ENCODE data around the gene USP9Y. TPM values are rescaled to one million over a fixed set of nuclear protein-coding genes. Genes with fewer than 3 reads are reported as not detected.
A peak's percentile ranks its signal among the peaks of the same experiment; 100 is the strongest.

Gene USP9Y, protein sequence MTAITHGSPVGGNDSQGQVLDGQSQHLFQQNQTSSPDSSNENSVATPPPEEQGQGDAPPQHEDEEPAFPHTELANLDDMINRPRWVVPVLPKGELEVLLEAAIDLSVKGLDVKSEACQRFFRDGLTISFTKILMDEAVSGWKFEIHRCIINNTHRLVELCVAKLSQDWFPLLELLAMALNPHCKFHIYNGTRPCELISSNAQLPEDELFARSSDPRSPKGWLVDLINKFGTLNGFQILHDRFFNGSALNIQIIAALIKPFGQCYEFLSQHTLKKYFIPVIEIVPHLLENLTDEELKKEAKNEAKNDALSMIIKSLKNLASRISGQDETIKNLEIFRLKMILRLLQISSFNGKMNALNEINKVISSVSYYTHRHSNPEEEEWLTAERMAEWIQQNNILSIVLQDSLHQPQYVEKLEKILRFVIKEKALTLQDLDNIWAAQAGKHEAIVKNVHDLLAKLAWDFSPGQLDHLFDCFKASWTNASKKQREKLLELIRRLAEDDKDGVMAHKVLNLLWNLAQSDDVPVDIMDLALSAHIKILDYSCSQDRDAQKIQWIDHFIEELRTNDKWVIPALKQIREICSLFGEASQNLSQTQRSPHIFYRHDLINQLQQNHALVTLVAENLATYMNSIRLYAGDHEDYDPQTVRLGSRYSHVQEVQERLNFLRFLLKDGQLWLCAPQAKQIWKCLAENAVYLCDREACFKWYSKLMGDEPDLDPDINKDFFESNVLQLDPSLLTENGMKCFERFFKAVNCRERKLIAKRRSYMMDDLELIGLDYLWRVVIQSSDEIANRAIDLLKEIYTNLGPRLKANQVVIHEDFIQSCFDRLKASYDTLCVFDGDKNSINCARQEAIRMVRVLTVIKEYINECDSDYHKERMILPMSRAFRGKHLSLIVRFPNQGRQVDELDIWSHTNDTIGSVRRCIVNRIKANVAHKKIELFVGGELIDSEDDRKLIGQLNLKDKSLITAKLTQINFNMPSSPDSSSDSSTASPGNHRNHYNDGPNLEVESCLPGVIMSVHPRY (N-terminal part only)
- total RNA-seq (2021) (28.5 to 29.1 TPM (median 29.0 TPM) in 3 replicates), Bru-seq, nascent RNA (percentile 83 among the genes with signal in this experiment)
- long read RNA-seq, experiment 1, partial matches to known transcripts = 34 of 73 reads
- long read RNA-seq, experiment 1, other reads (novel, unspliced or antisense) = 39 of 73 reads
- long read RNA-seq, experiment 2, partial matches to known transcripts = 18 of 33 reads
- long read RNA-seq, experiment 2, other reads (novel, unspliced or antisense) = 13 of 33 reads
- long read RNA-seq, experiment 3, partial matches to known transcripts = 0 of 3 reads
- long read RNA-seq, experiment 3, other reads (novel, unspliced or antisense) = 3 of 3 reads

DNA sequence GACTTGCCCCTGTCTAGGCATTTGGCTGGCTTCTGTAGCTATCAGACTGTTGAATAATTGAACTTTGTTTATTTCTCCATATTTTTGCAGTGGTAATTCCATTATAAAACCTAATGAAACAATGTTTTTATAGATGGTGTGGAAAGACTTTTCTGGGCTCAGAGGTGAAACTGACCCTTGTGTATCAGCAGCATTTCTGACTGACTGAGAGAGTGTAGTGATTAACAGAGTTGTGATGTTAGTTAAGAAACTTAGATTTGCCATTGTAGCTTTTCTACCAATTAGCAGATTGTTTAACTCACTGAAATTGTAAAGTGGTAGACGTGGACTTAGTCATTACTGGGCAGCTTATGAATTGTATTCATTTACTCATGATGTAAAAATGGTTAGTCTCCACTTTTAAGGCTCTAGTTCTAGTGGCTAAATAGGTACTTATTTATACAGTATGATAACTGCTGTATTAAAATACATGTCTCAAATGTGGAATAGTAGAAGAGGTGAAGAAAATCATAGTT, at the start of gene USP9Y:
TSS of gene USP9Y (plus strand) at position 51 of the 515 bp plus-strand sequence. CDS start 8,217 bp downstream, outside the sequence.
- H3K4me3 Mint-ChIP-seq = no peak within 1 kb of the TSS
- ATAC-seq (no peak), DNase-seq (ENCODE audit: low spot score) (no peak)
- peaks cover 35% of the 10 kb centered on the region for H3K4me1 Mint-ChIP-seq
- peaks cover 75% of the 10 kb centered on the region for H3K36me3 Mint-ChIP-seq
- ChIA-PET POLR2A (no interaction called here), CTCF (no interaction called here)
- peaks cover 42% of the 10 kb centered on the region for H3K9me3 Mint-ChIP-seq
- H3K27me3 Mint-ChIP-seq (ENCODE audit: low read depth) = no peaks in the 10 kb centered on the region
- TF ChIP-seq GTF2I (CRISPR knock-in tag; conservative IDR thresholded peaks at IDR 0.05) (no peak), NR1H2 (CRISPR knock-in tag; IDR thresholded peaks at IDR 0.05) (no peak)
- H3K27ac Mint-ChIP-seq = peak within 1 kb of the TSS; percentile 65

DNA sequence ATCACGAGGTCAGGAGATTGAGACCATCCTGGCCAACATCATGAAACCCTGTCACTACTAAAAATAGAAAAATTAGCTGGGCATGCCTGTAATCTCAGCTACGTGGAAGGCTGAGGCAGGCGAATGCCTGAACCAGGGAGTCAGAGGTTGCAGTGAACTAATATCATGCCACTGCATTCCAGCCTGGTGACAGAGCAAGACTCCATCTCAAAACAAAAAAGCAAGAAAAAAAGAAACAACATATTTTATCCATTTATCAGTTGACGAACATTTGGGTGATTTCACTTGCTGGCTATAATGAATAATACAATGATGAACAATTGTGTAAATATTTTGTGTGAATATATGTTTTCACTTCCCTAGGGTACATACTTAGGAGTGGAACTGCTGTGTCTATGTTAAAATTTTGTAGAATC, 49.4 kb upstream of the USP9Y start:
- no peaks in the 10 kb centered on the region for H3K36me3 Mint-ChIP-seq
- DNase-seq (ENCODE audit: low spot score) (no peak), ATAC-seq (no peak)
- TF ChIP-seq, protein P1, sequence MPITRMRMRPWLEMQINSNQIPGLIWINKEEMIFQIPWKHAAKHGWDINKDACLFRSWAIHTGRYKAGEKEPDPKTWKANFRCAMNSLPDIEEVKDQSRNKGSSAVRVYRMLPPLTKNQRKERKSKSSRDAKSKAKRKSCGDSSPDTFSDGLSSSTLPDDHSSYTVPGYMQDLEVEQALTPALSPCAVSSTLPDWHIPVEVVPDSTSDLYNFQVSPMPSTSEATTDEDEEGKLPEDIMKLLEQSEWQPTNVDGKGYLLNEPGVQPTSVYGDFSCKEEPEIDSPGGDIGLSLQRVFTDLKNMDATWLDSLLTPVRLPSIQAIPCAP (CRISPR knock-in tag; IDR thresholded peaks at IDR 0.05) = no peak
- no peak for TF ChIP-seq CREM (CRISPR knock-in tag; IDR thresholded peaks at IDR 0.05)
- no peak for TF ChIP-seq TEAD1 (CRISPR knock-in tag; IDR thresholded peaks at IDR 0.05)
- H3K4me3 Mint-ChIP-seq = no peak overlapping the region
- CTCF ChIA-PET = no interaction called here
- H3K4me1 Mint-ChIP-seq = no peaks in the 10 kb centered on the region
- peaks cover 18% of the 10 kb centered on the region for H3K9me3 Mint-ChIP-seq
- no peaks in the 10 kb centered on the region for H3K27me3 Mint-ChIP-seq (ENCODE audit: low read depth)
- H3K27ac Mint-ChIP-seq = no peak overlapping the region
- POLR2A ChIA-PET = no interaction called here

- peaks cover 11% of the 10 kb centered on the region for H3K4me1 Mint-ChIP-seq
- peak; percentile 84 for ATAC-seq
- CTCF ChIA-PET = interaction anchor here (0.6 to 1.3 kb wide), 3 partner anchors 27 to 54 kb away, joined by 3 to 4 read pairs (median 4); no protein-coding TSS in a partner anchor
- H3K27ac Mint-ChIP-seq = peak overlapping the region; percentile 99
- H3K36me3 Mint-ChIP-seq = peaks cover 18% of the 10 kb centered on the region
- H3K9me3 Mint-ChIP-seq = no peaks in the 10 kb centered on the region
- DNase-seq (ENCODE audit: low spot score) = peak; percentile 55
- POLR2A ChIA-PET = interaction anchor here (0.6 kb wide), 2 partner anchors 46 to 112 kb away, joined by 3 read pairs; no protein-coding TSS in a partner anchor
- peak overlapping the region; percentile 96 for H3K4me3 Mint-ChIP-seq
- no peaks in the 10 kb centered on the region for H3K27me3 Mint-ChIP-seq (ENCODE audit: low read depth)
- TF ChIP-seq FOXP1 (CRISPR knock-in tag; IDR thresholded peaks at IDR 0.05; ENCODE audit: borderline replicate concordance) = no peak
- TF ChIP-seq ZNF512 (CRISPR knock-in tag; IDR thresholded peaks at IDR 0.05; ENCODE audit: borderline replicate concordance) = no peak
- no peak for TF ChIP-seq HMGXB4 (CRISPR knock-in tag; IDR thresholded peaks at IDR 0.05)
- TF ChIP-seq IRF2 (CRISPR knock-in tag; IDR thresholded peaks at IDR 0.05; ENCODE audit: borderline replicate concordance, low read depth) = no peak
- no peak for TF ChIP-seq NR1H2 (CRISPR knock-in tag; IDR thresholded peaks at IDR 0.05)
- no peak for TF ChIP-seq AR (CRISPR knock-in tag; IDR thresholded peaks at IDR 0.05)
- no peak for TF ChIP-seq ATF2 (CRISPR knock-in tag; IDR thresholded peaks at IDR 0.05; ENCODE audit: borderline replicate concordance, low read depth)
- no peak for TF ChIP-seq ZNF671 (CRISPR knock-in tag; IDR thresholded peaks at IDR 0.05)
- no peak for TF ChIP-seq ZBTB43 (CRISPR knock-in tag; IDR thresholded peaks at IDR 0.05)
These were observed 39.0 kb upstream of the USP9Y start for GRCh38 chrY:12661745-12662681.
